ENCODE measurements around the gene EXOC3. TPM values are rescaled to one million over a fixed set of nuclear protein-coding genes. Genes with fewer than 3 reads are reported as not detected.
A peak's percentile ranks its signal among the peaks of the same experiment; 100 is the strongest.

Gene EXOC3
- total RNA-seq, 1 donor: 32.4 TPM

GRCh38 chr5:432928-433791 lies 9.8 kb upstream of the EXOC3 start:
- no peak for TF ChIP-seq CTCF (IDR thresholded peaks at IDR 0.05; ENCODE audit: insufficient read depth, low read depth, low read length)
- no peak overlapping the region for H3K4me3 ChIP-seq (ENCODE audit: low read depth, low read length)
- DNase-seq (ENCODE audit: low read depth): peak; percentile 44

GRCh38 chr5:433836-434235 lies 9.1 kb upstream of the EXOC3 start:
- TF ChIP-seq CTCF (IDR thresholded peaks at IDR 0.05; ENCODE audit: insufficient read depth, low read depth, low read length): no peak
- no peak overlapping the region for H3K4me3 ChIP-seq (ENCODE audit: low read depth, low read length)
- DNase-seq (ENCODE audit: low read depth): no peak

GRCh38 chr5:434443-435146 lies 8.4 kb upstream of the EXOC3 start:
- no peak for TF ChIP-seq CTCF (IDR thresholded peaks at IDR 0.05; ENCODE audit: insufficient read depth, low read depth, low read length)
- DNase-seq (ENCODE audit: low read depth): no peak
- no peak overlapping the region for H3K4me3 ChIP-seq (ENCODE audit: low read depth, low read length)

GRCh38 chr5:435156-435790 lies 7.7 kb upstream of the EXOC3 start:
- DNase-seq (ENCODE audit: low read depth): no peak
- no peak overlapping the region for H3K4me3 ChIP-seq (ENCODE audit: low read depth, low read length)
- no peak for TF ChIP-seq CTCF (IDR thresholded peaks at IDR 0.05; ENCODE audit: insufficient read depth, low read depth, low read length)

GRCh38 chr5:435961-436640 lies 6.9 kb upstream of the EXOC3 start:
- peak; percentile 47 for TF ChIP-seq CTCF (IDR thresholded peaks at IDR 0.05; ENCODE audit: insufficient read depth, low read depth, low read length)
- H3K4me3 ChIP-seq (ENCODE audit: low read depth, low read length): no peak overlapping the region
- no peak for DNase-seq (ENCODE audit: low read depth)

GRCh38 chr5:436641-436975 lies 6.4 kb upstream of the EXOC3 start:
- no peak for DNase-seq (ENCODE audit: low read depth)
- no peak overlapping the region for H3K4me3 ChIP-seq (ENCODE audit: low read depth, low read length)
- no peak for TF ChIP-seq CTCF (IDR thresholded peaks at IDR 0.05; ENCODE audit: insufficient read depth, low read depth, low read length)
